Prostate gland (tissue), 2 donors: Measurements from ENCODE around the gene DNAAF8. TPM values are rescaled to one million over a fixed set of nuclear protein-coding genes. Genes with fewer than 3 reads are reported as not detected.
A peak's percentile ranks its signal among the peaks of the same experiment; 100 is the strongest.

ENCODE experiments used
- DNase-seq: peaks from one replicate; pipeline ENCODE4 v3.0.0-alpha.2; 2019; ENCODE audit warnings: low spot score
- H3K27ac ChIP-seq, 2 donors: fragments of 200-600 bp; sonication (generic); 2 replicates each; pipeline ENCODE4 v1.5.1; 2017 to 2019
- H3K27me3 ChIP-seq: fragments of 200-600 bp; sonication (generic); replicated peaks from 2 replicates; pipeline ENCODE4 v1.5.1; 2019; ENCODE audit not compliant: insufficient read depth
- H3K36me3 ChIP-seq, 2 donors: fragments of 200-600 bp; sonication (generic); 1 replicate in 1 of 2; 2 replicates in 1 of 2; pipeline versions ENCODE4 v1.5.1 to v1.8.1; 2017 to 2019
- H3K4me1 ChIP-seq: fragments of 200-600 bp; sonication (generic); replicated peaks from 2 replicates; pipeline ENCODE4 v1.5.1; 2019
- H3K4me3 ChIP-seq, 2 donors: fragments of 200-600 bp; sonication (generic); 2 replicates each; pipeline ENCODE4 v1.5.1; 2017 to 2019
- H3K9me3 ChIP-seq: fragments of 200-600 bp; sonication (generic); 2 replicates; pipeline ENCODE4 v1.5.1; 2017
- CTCF ChIP-seq, 4 experiments: fragments of 200-600 bp in 2 of 4; fragments of 450-650 bp in 2 of 4; sonication (generic) in 2 of 4; IDR thresholded peaks; 1 replicate in 3 of 4; 2 replicates in 1 of 4; pipeline ENCODE4 v1.5.1; 2016 to 2019; ENCODE audit warnings: antibody characterized with exemption in 4 of 4, mild to moderate bottlenecking in 2 of 4, moderate library complexity in 2 of 4
- POLR2A ChIP-seq: fragments of 450-650 bp; IDR thresholded peaks from one replicate; pipeline ENCODE4 v1.6.1; 2016; ENCODE audit warnings: antibody characterized with exemption, mild to moderate bottlenecking
- POLR2AphosphoS5 ChIP-seq: sonication (generic); formaldehyde crosslinking; IDR thresholded peaks from one replicate; pipeline ENCODE4 v1.6.1; 2017; ENCODE audit warnings: antibody characterized with exemption
- WGBS: methylation state at CpG from one replicate; pipeline ENCODE4 v1.1.5; 2018; 5-methylcytosine and 5-hydroxymethylcytosine counted together
- intact Hi-C: fragments of 100-400 bp; cut with DNase I; formaldehyde crosslinking; loops from one replicate; pipeline ENCODE4 v1.14.2; 2022
- total RNA-seq, 2 donors: library from RNA; depleted of rRNA; stranded (reverse); fragments of >200 nt; gene quantifications; one replicate each; pipeline ENCODE4 v1.1.0, GENCODE V29; 2016

DNAAF8 gene
- total RNA-seq, 2 donors from 2014 or later, result 7.1 to 21.9 TPM

- intact Hi-C loops, result no loop called here
- TF ChIP-seq CTCF (IDR thresholded peaks at IDR 0.05) (no peak), POLR2AphosphoS5 (no peak), POLR2A (peak; percentile 13)
- H3K4me3 ChIP-seq, result peak overlapping the region; percentile 9 to 16
Measured at GRCh38 chr16:4743226-4743878, 9.0 kb downstream of the DNAAF8 start.

DNA sequence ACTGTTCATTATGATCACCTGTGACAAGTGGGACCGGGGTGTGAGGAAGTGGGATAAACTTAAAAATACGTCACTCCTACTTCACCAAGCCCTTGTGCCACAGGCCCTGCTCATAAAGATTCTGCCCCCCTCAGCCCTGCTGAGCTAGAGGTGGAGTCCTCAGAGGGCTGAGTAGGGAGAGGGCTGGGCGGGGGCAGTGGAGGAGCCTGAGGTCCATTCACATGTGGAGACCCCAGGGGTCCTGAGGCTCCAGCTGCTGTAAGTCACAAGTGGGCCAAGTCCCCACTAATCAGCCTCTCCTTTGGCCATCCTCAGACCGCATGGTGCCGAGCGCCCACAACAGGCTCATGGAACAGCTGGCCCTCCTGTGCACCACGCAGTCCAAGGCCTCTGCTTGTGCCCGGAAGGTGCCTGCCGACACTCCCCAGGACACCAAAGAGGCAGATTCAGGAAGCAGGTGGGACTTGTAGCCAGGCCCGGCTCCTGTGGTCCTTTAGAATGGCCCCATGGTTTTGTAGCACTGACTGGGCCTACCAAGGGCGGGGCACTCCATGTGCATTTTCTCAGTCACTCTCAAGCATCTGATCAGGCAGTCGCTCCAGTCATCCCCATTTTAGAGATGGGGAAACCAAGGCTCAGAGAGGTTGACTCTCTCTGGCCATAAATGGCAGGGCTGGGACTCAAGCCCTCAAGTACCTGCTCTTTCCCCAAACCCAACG, 10.4 kb downstream of the DNAAF8 start:
- H3K27ac ChIP-seq, result no peak overlapping the region
- intact Hi-C loops, result no loop called here
- H3K9me3 ChIP-seq, result no peaks in the 10 kb centered on the region
- TF ChIP-seq CTCF (IDR thresholded peaks at IDR 0.05), result no peak
- no peak for TF ChIP-seq POLR2AphosphoS5
- TF ChIP-seq POLR2A, result no peak
- H3K36me3 ChIP-seq, result no peaks in the 10 kb centered on the region
- H3K4me1 ChIP-seq, result no peaks in the 10 kb centered on the region
- H3K4me3 ChIP-seq, result no peak overlapping the region
- DNase-seq, result no peak
- no peaks in the 10 kb centered on the region for H3K27me3 ChIP-seq
- 66% methylated on average over 13 of the region's 13 CpGs for WGBS

More at GRCh38 chr16:4743226-4743878, 9.0 kb downstream of the DNAAF8 start:
- Histone ChIP-seq H3K27ac (peak overlapping the region in 1 of 2 donors; percentile 19), H3K9me3 (no peaks in the 10 kb centered on the region), H3K4me1 (no peaks in the 10 kb centered on the region), H3K36me3 (no peaks in the 10 kb centered on the region), H3K27me3 (no peaks in the 10 kb centered on the region)
- 22% methylated on average over 14 of the region's 14 CpGs for whole genome bisulfite sequencing
- no peak for DNase-seq

- H3K9me3 ChIP-seq, result no peaks in the 10 kb centered on the region
- H3K4me3 ChIP-seq, result no peak overlapping the region
- intact Hi-C loops, result no loop called here
- no peaks in the 10 kb centered on the region for H3K4me1 ChIP-seq
- WGBS, result 87% methylated on average over 3 of the region's 3 CpGs
- no peaks in the 10 kb centered on the region for H3K27me3 ChIP-seq
- H3K27ac ChIP-seq, result no peak overlapping the region
- DNase-seq, result no peak
- TF ChIP-seq POLR2A (no peak), POLR2AphosphoS5 (no peak)
- H3K36me3 ChIP-seq, result no peaks in the 10 kb centered on the region
Measured at GRCh38 chr16:4745274-4745569, 10.9 kb downstream of the DNAAF8 start.

- Histone ChIP-seq H3K9me3 (no peaks in the 10 kb centered on the region), H3K27ac (no peak overlapping the region), H3K36me3 (peaks cover 0 to 6% of the 10 kb centered on the region in 2 donors), H3K27me3 (no peaks in the 10 kb centered on the region), H3K4me1 (no peaks in the 10 kb centered on the region), H3K4me3 (no peak overlapping the region)
- no peak for DNase-seq
- intact Hi-C loops, result no loop called here
- WGBS, result 87% methylated on average over 8 of the region's 8 CpGs
- TF ChIP-seq POLR2A (no peak), CTCF (IDR thresholded peaks at IDR 0.05) (no peak), POLR2AphosphoS5 (no peak)
Measured at GRCh38 chr16:4746215-4746614, 11.9 kb downstream of the DNAAF8 start.

DNA sequence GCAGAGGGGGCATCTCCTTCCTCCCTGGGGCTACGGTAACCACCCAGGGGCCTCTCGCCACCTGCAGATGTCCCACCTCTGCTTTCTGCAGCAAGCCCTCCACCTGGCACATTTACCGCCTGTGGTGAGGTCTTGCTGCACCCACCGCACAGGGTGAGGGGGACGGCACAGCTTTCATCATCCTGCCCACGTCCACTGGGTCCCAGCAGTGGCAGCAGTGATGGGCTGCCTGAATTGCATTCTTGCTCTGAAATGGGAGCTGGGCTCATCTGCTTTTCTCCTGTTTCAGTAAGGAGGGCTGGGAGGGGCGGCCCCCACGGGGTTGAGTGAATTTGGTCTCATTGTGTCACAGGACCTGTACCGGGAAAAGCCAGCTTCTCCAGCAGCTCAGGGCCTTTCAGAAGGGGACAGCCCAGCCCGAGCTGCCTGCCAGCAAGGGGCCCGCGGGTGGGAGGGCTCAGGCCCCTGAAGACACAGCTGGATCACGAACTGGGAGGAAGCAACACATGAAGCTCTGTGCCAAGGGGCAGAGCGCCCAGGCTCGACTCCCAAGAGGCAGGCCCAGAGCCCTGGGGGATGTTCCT, 12.7 kb downstream of the DNAAF8 start:
- H3K27ac ChIP-seq, result peak overlapping the region; percentile 28 to 58
- TF ChIP-seq CTCF (IDR thresholded peaks at IDR 0.05) (no peak), POLR2AphosphoS5 (no peak), POLR2A (no peak)
- intact Hi-C loops, result no loop called here
- H3K36me3 ChIP-seq, result peaks cover 3 to 9% of the 10 kb centered on the region in 2 donors
- H3K4me3 ChIP-seq, result no peak overlapping the region
- no peak for DNase-seq
- 23% methylated on average over 15 of the region's 15 CpGs for WGBS
- H3K9me3 ChIP-seq, result no peaks in the 10 kb centered on the region
- H3K27me3 ChIP-seq, result no peaks in the 10 kb centered on the region
- no peaks in the 10 kb centered on the region for H3K4me1 ChIP-seq
